Activated CD4-positive, alpha-beta T cell treated with anti-CD3 and anti-CD28 coated beads for 36 hours (primary cell): Measurements from ENCODE around the gene SDC1. TPM values are rescaled to one million over a fixed set of nuclear protein-coding genes. Genes with fewer than 3 reads are reported as not detected.

ENCODE experiments used
- ATAC-seq: fragments of 200-7000 bp; cut with Tn5 transposase; one replicate; pipeline ENCODE4 v1.10.0; 2021; ENCODE audit warnings: mild to moderate bottlenecking, moderate library complexity
- CTCF ChIA-PET: fragments of 350-600 bp; sonication (Branson Sonifier 250); formaldehyde crosslinking; loops from one replicate; lab custom pipeline; 2021; ENCODE audit warnings: antibody characterized with exemption; lab: Charles Lee
- POLR2A ChIA-PET: fragments of 350-600 bp; sonication (Branson Sonifier 250); formaldehyde crosslinking; loops from one replicate; lab custom pipeline; 2021; ENCODE audit warnings: antibody characterized with exemption, inconsistent platforms; lab: Charles Lee
- DNase-seq: peaks from one replicate; pipeline ENCODE4 v3.0.0-alpha.2; 2020
- H3K27ac Mint-ChIP-seq: one replicate; pipeline ENCODE4 v1.8.0; 2021; ENCODE audit warnings: mixed read lengths
- H3K27me3 Mint-ChIP-seq: one replicate; pipeline ENCODE4 v1.8.0; 2021; ENCODE audit warnings: mixed read lengths
- H3K36me3 Mint-ChIP-seq: one replicate; pipeline ENCODE4 v1.8.0; 2021; ENCODE audit warnings: low read depth, mixed read lengths
- H3K4me1 Mint-ChIP-seq: one replicate; pipeline ENCODE4 v1.8.0; 2021; ENCODE audit warnings: mixed read lengths
- H3K4me3 Mint-ChIP-seq: one replicate; pipeline ENCODE4 v1.8.0; 2021; ENCODE audit warnings: mild to moderate bottlenecking, moderate library complexity, mixed read lengths
- H3K9me3 Mint-ChIP-seq: one replicate; pipeline ENCODE4 v1.8.0; 2021; ENCODE audit warnings: low read depth, mixed read lengths
- intact Hi-C, 2 experiments: fragments of 100-400 bp; cut with DNase I in 1 of 2; cut with micrococcal nuclease in 1 of 2; formaldehyde crosslinking; loops; one replicate each; pipeline versions ENCODE4 v1.14.2 to v1.15.1; 2022 to 2024; cut with DNase I, micrococcal nuclease
- total RNA-seq, 2 experiments: library from RNA; stranded (reverse); gene quantifications; one replicate each; pipeline ENCODE4 v1.2.3, GENCODE V29; 2021

The SDC1 gene
- total RNA-seq, 2 experiments from 2014 or later: 0.23 TPM; not detected in 1

DNA sequence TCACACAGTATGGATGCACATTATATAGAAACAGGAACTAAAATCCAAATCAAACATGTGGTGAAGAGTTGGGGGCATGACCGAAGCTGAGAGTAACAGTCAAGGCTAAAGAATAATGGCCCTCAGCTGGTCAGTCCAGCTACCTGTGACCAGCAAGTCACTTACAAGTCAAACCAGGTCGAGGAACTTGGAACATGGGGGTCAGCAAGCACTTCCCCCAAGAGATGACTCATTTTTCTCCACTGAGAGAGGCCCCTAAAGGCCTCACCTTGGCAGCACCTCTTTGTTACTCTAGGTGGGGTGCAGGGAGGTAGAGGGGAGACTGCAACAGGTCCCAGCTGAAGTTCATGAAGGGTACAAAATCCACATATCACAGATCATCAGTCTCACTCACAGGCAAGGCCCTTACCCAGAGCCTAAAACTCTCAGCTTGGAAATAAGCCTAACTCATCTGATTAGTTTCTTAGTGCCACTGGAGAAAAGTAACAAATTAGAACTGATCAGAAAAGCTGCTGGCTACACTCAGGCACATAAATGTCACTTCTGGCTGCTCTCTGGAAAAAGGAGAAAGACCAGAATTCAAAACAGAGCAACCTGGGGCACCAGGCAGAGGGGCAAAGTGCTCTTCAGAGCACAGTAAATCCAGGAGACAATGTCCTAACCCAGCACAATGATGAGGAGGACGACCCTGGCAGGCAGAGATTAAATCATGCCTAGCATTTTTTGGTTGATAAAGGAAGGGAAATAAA is 4.0 kb downstream of the SDC1 start:
- no peak overlapping the region for H3K4me3 Mint-ChIP-seq
- DNase-seq (no peak), ATAC-seq (no peak)
- peaks cover 3% of the 10 kb centered on the region for H3K4me1 Mint-ChIP-seq
- H3K36me3 Mint-ChIP-seq: no peaks in the 10 kb centered on the region
- H3K27me3 Mint-ChIP-seq: peaks cover 36% of the 10 kb centered on the region
- intact Hi-C loops: no loop called here
- CTCF ChIA-PET: interaction anchor here (1.7 kb wide), 1 partner anchor 202 kb away, joined by 7 read pairs; no protein-coding TSS in a partner anchor
- POLR2A ChIA-PET: no interaction called here
- no peaks in the 10 kb centered on the region for H3K9me3 Mint-ChIP-seq
- no peak overlapping the region for H3K27ac Mint-ChIP-seq

DNA sequence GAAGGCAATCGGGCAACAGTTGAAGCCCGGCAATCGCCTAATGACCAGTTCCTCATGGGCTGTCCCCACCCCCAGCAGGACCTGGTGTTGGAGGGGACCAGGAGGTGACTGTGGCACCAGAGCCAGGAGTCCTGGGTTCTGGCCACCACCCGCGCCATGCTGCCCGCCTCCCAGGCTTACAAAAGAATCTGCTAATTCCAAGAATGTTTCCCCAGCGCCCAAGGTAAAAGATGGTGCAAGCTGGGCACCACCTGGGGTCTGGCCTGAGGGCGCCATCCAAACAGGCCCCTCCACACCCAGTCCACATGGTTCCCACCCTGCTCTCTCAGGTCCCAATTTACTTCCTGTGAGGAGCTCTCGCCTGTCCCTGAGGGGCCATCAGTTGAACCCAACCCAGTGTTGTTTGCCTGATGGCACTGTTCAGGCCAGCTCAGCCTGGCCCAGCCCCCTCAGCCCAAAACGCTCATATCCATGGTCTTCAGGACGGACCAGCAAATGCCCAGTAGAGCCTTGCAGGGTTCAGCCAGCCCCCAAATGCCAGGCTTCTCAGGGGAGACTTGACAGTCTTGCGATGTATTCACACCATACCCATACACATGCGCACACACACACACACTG is 5.1 kb downstream of the SDC1 start:
- intact Hi-C loops: no loop called here
- peaks cover 29% of the 10 kb centered on the region for H3K27me3 Mint-ChIP-seq
- CTCF ChIA-PET: interaction anchor here (0.6 kb wide), 1 partner anchor 19 kb away, joined by 3 read pairs; no protein-coding TSS in a partner anchor
- ATAC-seq (no peak), DNase-seq (no peak)
- H3K36me3 Mint-ChIP-seq: no peaks in the 10 kb centered on the region
- POLR2A ChIA-PET: no interaction called here
- H3K4me3 Mint-ChIP-seq: no peak overlapping the region
- H3K27ac Mint-ChIP-seq: no peak overlapping the region
- H3K9me3 Mint-ChIP-seq: no peaks in the 10 kb centered on the region
- no peaks in the 10 kb centered on the region for H3K4me1 Mint-ChIP-seq

GRCh38 chr2:20218331-20219320 is 6.3 kb downstream of the SDC1 start:
- ChIA-PET POLR2A (no interaction called here), CTCF (no interaction called here)
- Mint-ChIP-seq H3K4me3 (no peak overlapping the region), H3K36me3 (no peaks in the 10 kb centered on the region), H3K9me3 (no peaks in the 10 kb centered on the region), H3K27ac (no peak overlapping the region), H3K27me3 (peaks cover 29% of the 10 kb centered on the region), H3K4me1 (no peaks in the 10 kb centered on the region)
- DNase-seq: no peak
- no peak for ATAC-seq
- intact Hi-C loops: no loop called here

- H3K27ac Mint-ChIP-seq: no peak overlapping the region
- no peak overlapping the region for H3K4me3 Mint-ChIP-seq
- peaks cover 21% of the 10 kb centered on the region for H3K27me3 Mint-ChIP-seq
- no peaks in the 10 kb centered on the region for H3K36me3 Mint-ChIP-seq
- no peaks in the 10 kb centered on the region for H3K9me3 Mint-ChIP-seq
- POLR2A ChIA-PET: no interaction called here
- no peaks in the 10 kb centered on the region for H3K4me1 Mint-ChIP-seq
- DNase-seq (no peak), ATAC-seq (no peak)
- intact Hi-C loops: no loop called here
- CTCF ChIA-PET: interaction anchor here (0.7 kb wide), 1 partner anchor 357 kb away, joined by 4 read pairs; no protein-coding TSS in a partner anchor
Observed at GRCh38 chr2:20217041-20217970, 7.6 kb downstream of the SDC1 start.

GRCh38 chr2:20216130-20217025 is 8.6 kb downstream of the SDC1 start:
- Mint-ChIP-seq H3K27ac (no peak overlapping the region), H3K36me3 (no peaks in the 10 kb centered on the region), H3K9me3 (no peaks in the 10 kb centered on the region), H3K27me3 (peaks cover 13% of the 10 kb centered on the region), H3K4me3 (no peak overlapping the region), H3K4me1 (no peaks in the 10 kb centered on the region)
- ATAC-seq: no peak
- DNase-seq: no peak
- intact Hi-C loops: no loop called here
- ChIA-PET CTCF (interaction anchor here (0.6 kb wide), 1 partner anchor 148 kb away, joined by 3 read pairs; no protein-coding TSS in a partner anchor), POLR2A (no interaction called here)

- ChIA-PET POLR2A (no interaction called here), CTCF (interaction anchor here (0.6 kb wide), 1 partner anchor 147 kb away, joined by 3 read pairs; no protein-coding TSS in a partner anchor)
- Mint-ChIP-seq H3K27ac (no peak overlapping the region), H3K27me3 (peaks cover 7% of the 10 kb centered on the region), H3K4me1 (no peaks in the 10 kb centered on the region), H3K36me3 (no peaks in the 10 kb centered on the region), H3K9me3 (no peaks in the 10 kb centered on the region), H3K4me3 (no peak overlapping the region)
- intact Hi-C loops: no loop called here
- DNase-seq (no peak), ATAC-seq (no peak)
Observed at GRCh38 chr2:20215183-20216040, 9.5 kb downstream of the SDC1 start.

GRCh38 chr2:20214566-20215182 is 10.3 kb downstream of the SDC1 start:
- H3K36me3 Mint-ChIP-seq: no peaks in the 10 kb centered on the region
- no peak overlapping the region for H3K27ac Mint-ChIP-seq
- H3K4me3 Mint-ChIP-seq: no peak overlapping the region
- ChIA-PET CTCF (no interaction called here), POLR2A (no interaction called here)
- H3K9me3 Mint-ChIP-seq: no peaks in the 10 kb centered on the region
- intact Hi-C loops: no loop called here
- H3K27me3 Mint-ChIP-seq: peaks cover 4% of the 10 kb centered on the region
- no peaks in the 10 kb centered on the region for H3K4me1 Mint-ChIP-seq
- ATAC-seq: no peak
- DNase-seq: no peak

- ATAC-seq (no peak), DNase-seq (no peak)
- H3K27me3 Mint-ChIP-seq: peaks cover 4% of the 10 kb centered on the region
- CTCF ChIA-PET: no interaction called here
- POLR2A ChIA-PET: no interaction called here
- intact Hi-C loops: no loop called here
- no peaks in the 10 kb centered on the region for H3K4me1 Mint-ChIP-seq
- H3K9me3 Mint-ChIP-seq: no peaks in the 10 kb centered on the region
- H3K36me3 Mint-ChIP-seq: no peaks in the 10 kb centered on the region
- H3K27ac Mint-ChIP-seq: no peak overlapping the region
- no peak overlapping the region for H3K4me3 Mint-ChIP-seq
Observed at GRCh38 chr2:20213651-20214565, 11.0 kb downstream of the SDC1 start.
